Glutamatergic neuron (in vitro differentiated cells): ENCODE data around the gene GNL2. TPM values are rescaled to one million over a fixed set of nuclear protein-coding genes. Genes with fewer than 3 reads are reported as not detected.

Experiments
- DNase-seq: peaks from one replicate; pipeline ENCODE4 v3.0.0; 2022
- H3K27ac Mint-ChIP-seq: one replicate; pipeline ENCODE4 v1.8.0; 2020; ENCODE audit warnings: mild to moderate bottlenecking, mixed read lengths, inconsistent platforms; ENCODE audit not compliant: unreplicated experiment
- H3K27me3 Mint-ChIP-seq: one replicate; pipeline ENCODE4 v1.8.0; 2020; ENCODE audit warnings: mild to moderate bottlenecking, moderate library complexity, mixed read lengths, inconsistent platforms; ENCODE audit not compliant: unreplicated experiment
- H3K36me3 Mint-ChIP-seq: one replicate; pipeline ENCODE4 v1.8.0; 2020; ENCODE audit warnings: mild to moderate bottlenecking, mixed read lengths, inconsistent platforms; ENCODE audit not compliant: unreplicated experiment
- H3K4me1 Mint-ChIP-seq: one replicate; pipeline ENCODE4 v1.8.0; 2020; ENCODE audit warnings: mild to moderate bottlenecking, low read depth, mixed read lengths, inconsistent platforms; ENCODE audit not compliant: unreplicated experiment
- H3K4me3 Mint-ChIP-seq: one replicate; pipeline ENCODE4 v1.8.0; 2020; ENCODE audit warnings: mild to moderate bottlenecking, mixed read lengths, inconsistent platforms; ENCODE audit not compliant: unreplicated experiment
- H3K9me3 Mint-ChIP-seq: one replicate; pipeline ENCODE4 v1.8.0; 2020; ENCODE audit warnings: mild to moderate bottlenecking, moderate library complexity, mixed read lengths, inconsistent platforms; ENCODE audit not compliant: unreplicated experiment
- total RNA-seq: library from RNA; stranded (reverse); fragmentation: NEBNext Ultra II Directional; extraction: Animal tissue kit (Norgen Biotek cat#: 25700); gene quantifications from one replicate; pipeline ENCODE4 v1.2.1, GENCODE V29; 2021; ENCODE audit not compliant: unreplicated experiment
- TF ChIP-seq, protein P1 (sequence below): fragments of 200-600 bp; sonication (generic); IDR thresholded peaks from one replicate; pipeline ENCODE4 v1.5.0; 2021; ENCODE audit not compliant: partially characterized antibody, unreplicated experiment

The GNL2 gene
- total RNA-seq, 1 donor from 2014 or later: 50.0 TPM

DNA sequence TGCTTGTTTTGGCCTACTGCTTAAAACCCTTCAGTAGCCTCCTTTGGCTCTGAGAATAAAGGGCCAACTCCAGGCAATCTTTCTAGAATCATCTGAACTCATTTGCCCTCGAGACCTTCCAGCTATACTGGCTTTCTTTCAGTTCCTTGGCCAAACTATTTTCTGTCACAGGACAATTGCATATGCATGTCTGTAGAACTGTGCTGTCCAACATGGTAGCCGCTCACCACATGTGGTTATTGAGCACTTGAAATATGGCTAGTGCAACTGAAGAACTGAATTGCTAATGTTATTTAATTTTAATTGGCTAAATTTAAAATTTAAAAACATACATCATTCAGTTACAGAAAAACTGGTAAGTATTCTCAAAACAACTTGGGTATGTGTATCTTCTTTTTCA is 14.3 kb upstream of the GNL2 start:
- H3K36me3 Mint-ChIP-seq: no peaks in the 10 kb centered on the region
- H3K27ac Mint-ChIP-seq: no peak overlapping the region
- no peak for DNase-seq
- no peak overlapping the region for H3K4me3 Mint-ChIP-seq
- TF ChIP-seq, protein P1, sequence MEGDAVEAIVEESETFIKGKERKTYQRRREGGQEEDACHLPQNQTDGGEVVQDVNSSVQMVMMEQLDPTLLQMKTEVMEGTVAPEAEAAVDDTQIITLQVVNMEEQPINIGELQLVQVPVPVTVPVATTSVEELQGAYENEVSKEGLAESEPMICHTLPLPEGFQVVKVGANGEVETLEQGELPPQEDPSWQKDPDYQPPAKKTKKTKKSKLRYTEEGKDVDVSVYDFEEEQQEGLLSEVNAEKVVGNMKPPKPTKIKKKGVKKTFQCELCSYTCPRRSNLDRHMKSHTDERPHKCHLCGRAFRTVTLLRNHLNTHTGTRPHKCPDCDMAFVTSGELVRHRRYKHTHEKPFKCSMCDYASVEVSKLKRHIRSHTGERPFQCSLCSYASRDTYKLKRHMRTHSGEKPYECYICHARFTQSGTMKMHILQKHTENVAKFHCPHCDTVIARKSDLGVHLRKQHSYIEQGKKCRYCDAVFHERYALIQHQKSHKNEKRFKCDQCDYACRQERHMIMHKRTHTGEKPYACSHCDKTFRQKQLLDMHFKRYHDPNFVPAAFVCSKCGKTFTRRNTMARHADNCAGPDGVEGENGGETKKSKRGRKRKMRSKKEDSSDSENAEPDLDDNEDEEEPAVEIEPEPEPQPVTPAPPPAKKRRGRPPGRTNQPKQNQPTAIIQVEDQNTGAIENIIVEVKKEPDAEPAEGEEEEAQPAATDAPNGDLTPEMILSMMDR: no peak
- no peaks in the 10 kb centered on the region for H3K9me3 Mint-ChIP-seq
- H3K27me3 Mint-ChIP-seq: peaks cover 8% of the 10 kb centered on the region
- peaks cover 18% of the 10 kb centered on the region for H3K4me1 Mint-ChIP-seq

DNA sequence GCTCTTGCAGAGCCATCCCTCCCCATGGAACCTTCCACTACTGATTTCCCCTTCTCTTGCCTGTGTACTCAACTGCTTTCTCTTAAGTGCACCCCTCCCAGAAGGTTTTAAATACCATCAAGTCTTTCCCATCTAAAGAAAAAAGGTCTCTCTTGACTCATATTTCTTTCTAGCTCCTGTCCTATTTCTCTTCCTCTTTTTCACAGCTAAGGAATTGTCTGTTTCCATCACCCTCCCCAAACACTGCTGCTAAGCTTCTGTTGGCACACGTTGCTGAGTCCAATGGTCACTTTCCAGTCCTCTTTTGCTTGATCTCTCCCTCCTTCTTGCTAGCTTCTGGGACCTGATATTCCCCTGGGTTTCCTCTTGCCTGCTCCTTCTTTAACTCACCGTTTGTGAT is 13.3 kb upstream of the GNL2 start:
- Mint-ChIP-seq H3K27me3 (peaks cover 8% of the 10 kb centered on the region), H3K4me1 (peaks cover 22% of the 10 kb centered on the region), H3K9me3 (no peaks in the 10 kb centered on the region), H3K4me3 (no peak overlapping the region), H3K27ac (no peak overlapping the region), H3K36me3 (no peaks in the 10 kb centered on the region)
- TF ChIP-seq, protein P1: no peak
- no peak for DNase-seq

DNA sequence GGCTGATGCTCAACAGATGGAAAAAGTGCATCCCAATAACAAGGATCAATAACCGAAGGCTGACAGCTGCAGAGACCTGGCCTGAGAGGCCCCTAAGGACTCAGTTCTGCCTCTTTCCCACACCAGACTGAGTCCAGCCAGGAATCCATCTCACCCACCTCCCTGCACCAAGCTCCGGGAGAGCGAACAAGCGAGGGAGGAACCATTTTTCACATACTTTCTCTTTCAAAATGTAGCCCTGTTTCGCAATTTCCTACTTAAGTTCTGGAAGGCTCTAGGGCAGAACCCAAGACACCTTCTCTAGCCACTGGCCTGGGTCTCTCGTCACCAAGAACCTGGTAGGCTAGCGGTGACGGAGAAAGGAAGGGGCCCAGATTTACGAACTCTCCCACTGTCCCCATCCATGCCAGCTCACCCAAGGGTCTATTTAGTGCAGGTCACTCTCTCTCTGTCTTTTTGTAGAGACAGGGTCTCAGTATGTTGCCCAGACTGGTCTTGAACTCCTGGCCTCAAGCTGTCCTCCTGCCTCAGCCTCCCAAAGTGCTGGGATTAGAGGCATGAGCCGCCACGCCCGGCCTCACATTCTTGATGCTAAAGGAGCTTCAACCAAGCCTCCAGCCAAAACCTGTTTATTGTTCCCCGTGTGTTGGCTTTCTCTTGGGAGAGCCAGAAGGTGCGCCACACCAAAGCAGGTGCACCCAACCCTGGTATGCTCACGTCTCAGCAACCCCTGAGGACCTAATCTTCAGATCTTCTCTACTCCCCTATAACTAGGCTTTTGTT is 10.9 kb upstream of the GNL2 start:
- Mint-ChIP-seq H3K4me3 (peak overlapping the region; percentile 68), H3K9me3 (no peaks in the 10 kb centered on the region), H3K27ac (no peak overlapping the region), H3K4me1 (peaks cover 20% of the 10 kb centered on the region), H3K27me3 (peaks cover 1% of the 10 kb centered on the region), H3K36me3 (no peaks in the 10 kb centered on the region)
- DNase-seq: no peak
- TF ChIP-seq, protein P1: no peak

DNA sequence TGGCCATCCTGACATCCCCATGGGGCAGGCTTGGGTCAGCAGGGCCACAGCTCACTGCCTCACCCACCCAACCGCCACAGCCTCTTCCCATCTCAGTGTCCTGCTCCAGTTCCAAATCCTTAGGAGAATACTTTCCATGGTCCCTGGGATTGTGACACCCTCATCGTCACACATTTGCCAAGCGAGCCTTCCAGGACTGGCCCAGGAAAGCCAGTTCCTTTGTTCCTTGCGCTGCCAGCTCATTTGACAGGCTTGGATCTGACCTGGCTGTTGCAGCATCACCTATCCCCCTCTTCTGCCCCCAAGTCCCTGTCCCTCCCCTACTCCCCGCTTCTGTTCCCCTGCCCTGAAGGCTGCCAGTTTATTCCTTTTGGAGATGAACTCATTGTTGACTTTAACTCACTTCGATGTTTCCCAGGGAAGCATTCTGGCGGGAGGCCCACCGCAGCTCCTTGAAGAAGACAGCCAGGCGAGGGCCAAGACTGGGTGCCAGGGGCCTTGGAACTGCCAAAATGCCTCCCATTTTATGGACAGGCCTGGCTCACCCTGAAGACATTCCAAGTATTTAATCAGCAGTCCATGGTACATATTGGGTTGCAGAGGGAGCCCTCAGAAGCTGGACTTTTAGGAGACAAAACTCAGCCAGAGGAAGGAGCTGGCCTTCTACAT is 10.2 kb upstream of the GNL2 start:
- H3K36me3 Mint-ChIP-seq: no peaks in the 10 kb centered on the region
- TF ChIP-seq, protein P1: no peak
- no peak for DNase-seq

More for the DNA sequence above, 10.2 kb upstream of the GNL2 start:
- Mint-ChIP-seq H3K4me1 (peaks cover 20% of the 10 kb centered on the region), H3K9me3 (no peaks in the 10 kb centered on the region), H3K27me3 (peaks cover 6% of the 10 kb centered on the region), H3K4me3 (peak overlapping the region; percentile 68), H3K27ac (no peak overlapping the region)
